Ectodermal cell (in vitro differentiated cells): ENCODE measurements around the gene RTL9.

Experiments used
- H3K27ac ChIP-seq: 2 replicates; pipeline ENCODE4 v1.7.0; 2013; ENCODE audit warnings: mild to moderate bottlenecking, low read depth, low read length; ENCODE audit not compliant: insufficient read depth, poor library complexity, severe bottlenecking
- H3K27me3 ChIP-seq: 2 replicates; pipeline ENCODE4 v1.7.0; 2013; ENCODE audit warnings: mild to moderate bottlenecking, low read length; ENCODE audit not compliant: insufficient read depth, control insufficient read depth, poor library complexity, severe bottlenecking
- H3K36me3 ChIP-seq: one replicate; pipeline ENCODE4 v1.7.0; 2013; ENCODE audit warnings: low read length; ENCODE audit not compliant: control insufficient read depth, insufficient read depth
- H3K4me1 ChIP-seq: one replicate; pipeline ENCODE4 v1.7.0; 2013; ENCODE audit warnings: low read length; ENCODE audit not compliant: control insufficient read depth, insufficient read depth
- H3K4me3 ChIP-seq: 2 replicates; pipeline ENCODE4 v1.7.0; 2013; ENCODE audit warnings: low read depth, low read length, control low read depth; ENCODE audit not compliant: insufficient read depth
- H3K9me3 ChIP-seq: 2 replicates; pipeline ENCODE4 v1.7.0; 2013; ENCODE audit warnings: mild to moderate bottlenecking, low read length, moderate library complexity; ENCODE audit not compliant: control insufficient read depth
- WGBS, 2 experiments: methylation state at CpG; one replicate each; pipeline ENCODE4 v1.1.7; 2013; ENCODE audit warnings: missing lambda C conversion rate in 2 of 2; 5-methylcytosine and 5-hydroxymethylcytosine counted together

The RTL9 gene

DNA sequence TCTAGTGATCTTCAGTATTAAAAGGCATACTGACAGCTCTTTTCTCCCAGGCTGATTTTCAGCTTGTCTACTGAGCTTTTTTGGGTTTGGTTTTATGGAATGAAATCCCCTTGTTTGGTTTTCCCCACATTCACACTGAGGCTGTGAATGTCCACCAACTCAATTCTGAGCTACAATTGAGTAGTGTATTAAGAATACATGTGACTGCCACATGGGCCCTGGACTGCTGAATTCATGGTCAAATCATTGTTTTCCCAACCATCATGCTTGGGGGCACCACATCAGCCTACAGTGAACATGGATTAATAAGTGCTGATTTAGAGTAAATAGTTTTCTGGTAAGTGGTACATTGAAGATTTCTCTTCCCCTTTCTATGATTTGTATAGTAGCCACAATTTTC lies 32.4 kb downstream of the RTL9 start:
- no peaks in the 10 kb centered on the region for H3K9me3 ChIP-seq

DNA sequence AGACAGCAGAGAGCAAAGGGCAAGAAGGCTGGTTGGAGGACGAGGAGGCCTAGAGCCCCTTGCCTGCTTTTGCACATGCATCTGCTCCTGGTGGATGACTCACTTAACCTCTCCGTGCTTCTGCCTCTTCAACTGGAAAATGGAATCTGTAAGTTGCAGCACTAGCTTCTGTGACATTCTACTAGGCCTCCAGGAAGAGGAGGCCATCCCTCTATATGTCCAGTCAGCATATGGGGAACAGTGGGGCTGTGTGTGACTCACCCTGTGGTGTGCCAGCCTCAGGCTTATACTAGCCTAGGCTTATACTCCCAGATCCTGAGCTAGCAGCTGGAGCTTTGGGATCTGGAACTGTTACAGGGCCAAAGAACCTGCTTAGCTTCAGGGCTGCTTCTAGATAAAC lies 36.0 kb downstream of the RTL9 start:
- Histone ChIP-seq H3K27ac (no peak overlapping the region), H3K4me1 (no peaks in the 10 kb centered on the region), H3K36me3 (no peaks in the 10 kb centered on the region), H3K4me3 (no peak overlapping the region), H3K27me3 (no peaks in the 10 kb centered on the region), H3K9me3 (no peaks in the 10 kb centered on the region)
- whole genome bisulfite sequencing, 2 experiments: 88 to 92% methylated on average over 2 of the region's 2 CpGs

More for the DNA sequence above, 32.4 kb downstream of the RTL9 start:
- Histone ChIP-seq H3K27ac (no peak overlapping the region), H3K27me3 (no peaks in the 10 kb centered on the region), H3K36me3 (no peaks in the 10 kb centered on the region), H3K4me1 (no peaks in the 10 kb centered on the region), H3K4me3 (no peak overlapping the region)

DNA sequence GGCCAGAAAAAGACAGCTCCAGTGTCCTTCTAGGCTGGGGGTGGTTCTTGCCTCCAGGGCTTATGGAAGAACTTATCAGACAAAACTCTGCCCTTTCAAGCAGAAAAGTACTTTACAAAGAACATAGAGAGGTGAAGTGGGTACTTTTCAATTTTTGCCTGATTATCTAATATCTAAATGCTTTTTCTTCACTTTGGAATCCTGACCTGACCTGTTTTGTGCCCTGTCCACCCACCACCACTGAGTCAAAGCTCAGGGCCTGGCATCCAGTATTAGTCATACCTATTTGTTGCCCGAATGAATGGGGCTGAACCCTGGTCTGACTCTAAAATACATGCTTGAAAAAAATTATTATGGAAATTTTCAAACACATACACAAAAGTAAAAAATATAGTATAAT lies 37.2 kb downstream of the RTL9 start:
- H3K4me3 ChIP-seq: no peak overlapping the region
- no peaks in the 10 kb centered on the region for H3K27me3 ChIP-seq
- WGBS, 2 experiments: no CpG with 5 or more reads among the region's 1 CpG
- H3K36me3 ChIP-seq: no peaks in the 10 kb centered on the region
- no peaks in the 10 kb centered on the region for H3K4me1 ChIP-seq
- no peaks in the 10 kb centered on the region for H3K9me3 ChIP-seq
- H3K27ac ChIP-seq: no peak overlapping the region

DNA sequence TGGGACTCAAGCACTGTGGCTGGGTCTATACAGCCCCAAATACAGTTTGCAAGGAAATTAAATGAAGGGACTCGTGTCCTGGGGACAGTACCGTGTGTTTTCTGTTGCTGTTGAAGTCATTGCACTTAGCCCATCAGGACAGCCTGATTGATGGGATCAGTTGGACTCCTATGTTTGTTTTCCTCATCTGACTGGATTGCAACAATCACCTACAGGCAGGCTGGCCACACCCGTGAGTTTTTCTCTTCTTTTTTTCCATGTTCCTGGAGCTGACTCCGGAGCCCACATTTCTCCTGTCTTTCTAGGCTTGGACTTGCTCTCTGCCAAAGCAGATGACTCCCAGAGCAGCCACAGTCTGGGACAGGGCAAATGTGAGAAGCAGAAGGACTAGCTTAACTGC lies 38.1 kb downstream of the RTL9 start:
- Histone ChIP-seq H3K27me3 (no peaks in the 10 kb centered on the region), H3K9me3 (no peaks in the 10 kb centered on the region), H3K27ac (no peak overlapping the region), H3K36me3 (no peaks in the 10 kb centered on the region), H3K4me1 (no peaks in the 10 kb centered on the region), H3K4me3 (no peak overlapping the region)
- WGBS, 2 experiments: 81 to 91% methylated on average over 4 of the region's 4 CpGs

DNA sequence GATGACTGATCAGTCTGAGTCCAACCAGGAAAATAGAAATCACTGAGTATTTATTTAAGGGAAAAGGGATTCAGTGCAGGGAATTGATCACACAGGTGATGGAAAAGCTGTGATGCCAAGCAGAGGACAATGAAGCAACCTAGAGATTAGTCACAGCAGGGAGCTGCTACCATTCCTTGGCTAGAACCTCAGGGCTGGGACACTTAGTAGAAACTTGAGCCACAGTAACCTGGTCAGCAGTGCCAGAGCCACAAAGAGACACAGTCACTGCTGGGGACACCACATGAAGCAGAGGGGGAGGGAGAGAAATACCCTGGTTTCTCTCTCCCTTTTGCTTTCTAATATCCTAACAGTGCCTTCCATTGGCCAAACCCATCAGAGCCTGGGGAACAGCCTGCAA lies 38.7 kb downstream of the RTL9 start:
- Histone ChIP-seq H3K9me3 (no peaks in the 10 kb centered on the region), H3K4me3 (no peak overlapping the region), H3K27ac (no peak overlapping the region), H3K27me3 (no peaks in the 10 kb centered on the region), H3K36me3 (no peaks in the 10 kb centered on the region), H3K4me1 (no peaks in the 10 kb centered on the region)

DNA sequence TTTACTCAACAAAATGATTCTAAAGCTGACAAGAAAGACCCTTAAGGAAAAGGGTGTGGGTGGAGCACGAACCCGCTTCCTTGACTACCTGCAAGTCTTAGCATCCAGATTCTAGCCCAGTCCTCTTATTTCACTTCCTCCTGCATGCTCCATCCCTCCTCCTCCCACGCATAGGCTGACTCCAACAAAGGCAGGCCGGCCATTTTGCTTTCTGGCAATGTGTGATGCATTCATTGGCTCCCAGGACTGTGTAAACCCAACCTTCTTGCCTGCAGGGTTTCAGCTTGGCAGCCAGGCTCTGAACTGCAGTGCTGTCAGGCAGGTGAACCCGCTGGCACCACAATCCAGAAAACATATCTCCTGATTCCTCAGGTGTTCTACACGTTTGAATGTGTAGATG lies 39.3 kb downstream of the RTL9 start:
- no peak overlapping the region for H3K4me3 ChIP-seq
- WGBS, 2 experiments: 82% methylated on average over 4 to 5 of the region's 6 CpGs
- no peaks in the 10 kb centered on the region for H3K9me3 ChIP-seq
- no peaks in the 10 kb centered on the region for H3K4me1 ChIP-seq
- no peaks in the 10 kb centered on the region for H3K36me3 ChIP-seq
- H3K27me3 ChIP-seq: no peaks in the 10 kb centered on the region
- H3K27ac ChIP-seq: no peak overlapping the region

DNA sequence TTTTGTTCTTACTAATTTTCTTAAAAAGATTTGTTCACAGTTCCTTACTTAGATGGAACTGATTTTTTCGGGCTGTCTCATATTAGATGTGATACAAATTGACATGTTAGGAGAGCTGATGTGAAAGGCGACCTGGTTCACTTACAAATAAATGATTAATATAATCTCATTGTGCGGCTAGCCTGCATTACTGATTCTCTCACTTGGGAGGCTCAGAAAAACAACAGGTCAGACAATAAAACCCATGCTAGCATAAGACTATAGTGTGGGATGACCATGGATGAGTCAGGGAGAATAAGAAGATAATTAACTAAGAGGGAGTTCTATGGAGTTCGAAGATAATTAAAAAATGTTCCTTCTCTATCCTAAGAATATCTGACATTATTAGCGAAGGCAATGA lies 40.8 kb downstream of the RTL9 start:
- no peaks in the 10 kb centered on the region for H3K36me3 ChIP-seq
- H3K4me3 ChIP-seq: no peak overlapping the region
- no peak overlapping the region for H3K27ac ChIP-seq
- no peaks in the 10 kb centered on the region for H3K4me1 ChIP-seq
- WGBS, 2 experiments: 100% methylated on average over 1 of the region's 5 CpGs; no CpG with 5 or more reads in 1 of the 2 experiments
- no peaks in the 10 kb centered on the region for H3K27me3 ChIP-seq
- H3K9me3 ChIP-seq: no peaks in the 10 kb centered on the region

DNA sequence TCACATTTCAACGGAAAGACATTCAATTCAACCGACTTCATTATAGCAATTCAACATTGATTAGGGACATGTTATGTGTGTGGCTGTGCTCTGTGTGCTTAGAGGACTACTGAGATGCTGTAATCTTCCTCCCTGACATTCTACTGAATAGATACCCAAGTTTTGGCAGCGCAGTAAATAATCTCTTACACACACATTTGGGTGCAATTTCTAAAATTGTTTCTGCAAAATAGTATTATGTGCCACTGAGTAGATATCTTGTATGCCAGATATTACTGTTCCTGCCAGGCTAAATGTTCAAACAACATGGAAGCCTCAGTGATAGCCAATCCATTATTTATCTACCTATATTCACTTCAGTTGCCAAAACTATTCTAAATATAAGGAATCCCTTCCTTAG lies 41.3 kb downstream of the RTL9 start:
- WGBS, 2 experiments: 91% methylated on average over 2 of the region's 3 CpGs; no CpG with 5 or more reads in 1 of the 2 experiments
- H3K27ac ChIP-seq: no peak overlapping the region

DNA sequence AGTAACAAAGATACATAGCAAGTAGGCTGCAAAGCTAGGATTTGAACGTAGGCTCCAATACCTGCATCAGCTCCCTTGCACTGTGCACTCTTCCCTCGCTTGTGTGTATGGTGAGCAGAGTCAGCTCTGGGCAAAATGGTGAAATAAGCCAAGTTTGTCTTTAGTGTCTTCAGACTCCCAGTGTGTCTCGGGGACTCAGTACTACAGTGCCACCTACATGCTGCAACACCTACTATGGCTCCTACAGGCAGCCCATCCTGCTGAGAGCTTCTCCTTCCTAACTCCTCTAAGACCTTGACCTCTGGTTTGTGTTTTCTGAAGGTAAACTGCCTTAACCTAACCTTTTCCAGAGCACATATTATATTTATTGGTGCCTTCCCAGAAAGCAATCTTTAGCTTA lies 42.5 kb downstream of the RTL9 start:
- 91 to 100% methylated on average over 3 of the region's 3 CpGs for WGBS, 2 experiments
- H3K4me1 ChIP-seq: no peaks in the 10 kb centered on the region
- H3K27ac ChIP-seq: no peak overlapping the region

More for the DNA sequence above, 41.3 kb downstream of the RTL9 start:
- Histone ChIP-seq H3K4me3 (no peak overlapping the region), H3K4me1 (no peaks in the 10 kb centered on the region), H3K9me3 (no peaks in the 10 kb centered on the region), H3K27me3 (no peaks in the 10 kb centered on the region), H3K36me3 (no peaks in the 10 kb centered on the region)

DNA sequence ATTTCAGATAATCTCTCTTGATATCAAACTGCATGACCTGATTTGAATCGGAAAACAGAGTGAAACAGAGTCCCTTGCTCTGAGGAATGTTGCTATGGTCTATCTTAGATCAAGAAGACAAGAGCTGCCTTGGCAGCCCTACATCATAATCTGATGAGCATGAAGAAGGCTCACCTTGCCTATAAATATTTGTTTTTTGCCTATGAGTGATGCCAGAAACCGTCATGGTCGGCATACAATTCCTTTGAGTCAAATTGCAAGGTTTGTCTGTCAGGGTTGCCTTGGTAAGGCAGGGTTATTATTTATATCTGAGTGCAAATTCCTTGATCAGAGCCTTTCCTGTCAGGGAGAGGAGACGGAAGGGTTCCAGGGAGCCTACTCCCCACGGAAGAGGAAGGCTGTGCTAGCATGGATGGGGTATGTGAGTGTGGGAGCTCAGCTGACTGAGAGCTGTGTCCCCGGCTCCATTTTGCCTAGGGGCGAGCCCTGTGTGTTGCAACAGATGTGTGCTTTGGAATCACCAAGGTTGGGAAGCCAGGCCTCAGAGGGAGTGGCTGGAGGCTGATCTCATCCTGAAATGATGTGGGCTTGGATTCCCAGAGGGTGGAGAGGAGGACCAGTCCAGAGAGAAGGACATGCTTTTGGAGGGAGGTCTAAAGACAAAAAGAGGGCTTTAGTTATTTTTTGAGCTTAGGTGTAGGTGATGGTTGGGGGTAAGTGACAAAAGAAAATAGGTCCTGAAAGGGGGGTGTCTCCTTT lies 43.6 kb downstream of the RTL9 start:
- H3K4me3 ChIP-seq: no peak overlapping the region
- H3K9me3 ChIP-seq: no peaks in the 10 kb centered on the region
- 85 to 87% methylated on average over 7 of the region's 7 CpGs for WGBS, 2 experiments
- no peaks in the 10 kb centered on the region for H3K27me3 ChIP-seq
- no peaks in the 10 kb centered on the region for H3K36me3 ChIP-seq
- H3K27ac ChIP-seq: no peak overlapping the region
- H3K4me1 ChIP-seq: no peaks in the 10 kb centered on the region

More for the DNA sequence above, 42.5 kb downstream of the RTL9 start:
- Histone ChIP-seq H3K9me3 (no peaks in the 10 kb centered on the region), H3K27me3 (no peaks in the 10 kb centered on the region), H3K4me3 (no peak overlapping the region), H3K36me3 (no peaks in the 10 kb centered on the region)

DNA sequence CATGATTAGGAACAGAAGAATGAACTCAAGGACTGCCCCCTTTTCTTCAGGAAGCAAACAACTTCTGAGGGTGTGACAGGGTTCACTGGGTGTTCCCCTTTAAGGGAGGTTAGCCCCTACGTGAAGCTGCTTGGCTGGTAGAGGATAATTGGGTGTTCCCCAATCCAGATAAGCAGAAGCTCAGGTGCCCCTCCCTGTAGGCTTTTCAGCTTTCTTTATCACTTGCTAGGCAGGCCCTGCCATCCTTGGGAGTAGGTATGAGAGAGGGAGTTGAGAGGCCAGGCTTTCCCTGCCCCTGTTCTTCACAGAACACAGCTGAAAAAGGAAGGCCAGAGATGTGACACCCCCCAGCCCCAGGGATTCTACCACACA lies 44.2 kb downstream of the RTL9 start:
- Histone ChIP-seq H3K4me3 (no peak overlapping the region), H3K36me3 (no peaks in the 10 kb centered on the region), H3K27me3 (no peaks in the 10 kb centered on the region), H3K9me3 (no peaks in the 10 kb centered on the region), H3K27ac (no peak overlapping the region), H3K4me1 (no peaks in the 10 kb centered on the region)
- 58 to 88% methylated on average over 1 of the region's 1 CpG for WGBS, 2 experiments
